IMR-90 (cell line): Measurements from ENCODE around the gene PDLIM5. TPM values are rescaled to one million over a fixed set of nuclear protein-coding genes. Genes with fewer than 3 reads are reported as not detected.

Experiments
- ATAC-seq: fragments of 200-7000 bp; cut with Tn5 transposase; 2 replicates; pipeline ENCODE4 v1.9.1; 2020; ENCODE audit warnings: low read depth, mild to moderate bottlenecking, moderate library complexity
- BruUV-seq: library from RNA; stranded (reverse); fragments of 400-500 nt; replicated peaks from 2 replicates; lab custom pipeline; 2021; lab: Mats Ljungman, UMichigan
- CTCF ChIA-PET: fragments of 300-600 bp; formaldehyde crosslinking; extraction: SDS; loops from one replicate; lab custom pipeline; 2021; ENCODE audit warnings: antibody characterized with exemption; lab: Yijun Ruan, JAX
- POLR2A ChIA-PET: fragments of 300-600 bp; sonication (Branson Sonifier 250); formaldehyde crosslinking; loops from one replicate; lab custom pipeline; 2022; ENCODE audit warnings: antibody characterized with exemption; ENCODE audit not compliant: unreplicated experiment; lab: Charles Lee
- DNase-seq: peaks from one replicate; pipeline ENCODE4 v3.0.0; 2013
- H2AFZ ChIP-seq: replicated peaks from 2 replicates; pipeline ENCODE3; 2013; ENCODE audit warnings: low read length, mild to moderate bottlenecking; ENCODE audit not compliant: poor library complexity
- H2AK5ac ChIP-seq: 2 replicates; pipeline ENCODE4 v1.6.1; 2013; ENCODE audit warnings: low read depth, low read length, inconsistent platforms
- H2AK9ac ChIP-seq: replicated peaks from 2 replicates; pipeline ENCODE3; 2013; ENCODE audit warnings: mild to moderate bottlenecking, low read depth, low read length, moderate library complexity; ENCODE audit not compliant: poor library complexity
- H2BK120ac ChIP-seq: 2 replicates; pipeline ENCODE4 v1.6.1; 2013; ENCODE audit warnings: low read depth, low read length, inconsistent platforms
- H2BK15ac ChIP-seq: 3 replicates; pipeline ENCODE4 v1.6.1; 2013; ENCODE audit warnings: low read depth, low read length, inconsistent platforms
- H2BK20ac ChIP-seq: 2 replicates; pipeline ENCODE4 v1.6.1; 2013; ENCODE audit warnings: low read depth, mild to moderate bottlenecking, inconsistent platforms, low read length, moderate library complexity
- H2BK5ac ChIP-seq: 2 replicates; pipeline ENCODE4 v1.6.1; 2013; ENCODE audit warnings: mild to moderate bottlenecking, low read depth, low read length, inconsistent platforms; ENCODE audit not compliant: poor library complexity, severe bottlenecking
- H3K14ac ChIP-seq: replicated peaks from 2 replicates; pipeline ENCODE4 v1.6.1; 2013; ENCODE audit warnings: low read depth, low read length, inconsistent platforms
- H3K18ac ChIP-seq: 2 replicates; pipeline ENCODE4 v1.6.1; 2013; ENCODE audit warnings: low read depth, low read length, control low read depth
- H3K23ac ChIP-seq: 2 replicates; pipeline ENCODE4 v1.6.1; 2013; ENCODE audit warnings: low read depth, low read length, inconsistent platforms
- H3K27ac ChIP-seq: 2 replicates; pipeline ENCODE4 v1.5.1; 2013; ENCODE audit warnings: mild to moderate bottlenecking, control low read depth, low read length; ENCODE audit not compliant: insufficient read depth
- H3K27me3 ChIP-seq: 2 replicates; pipeline ENCODE4 v1.6.1; 2013; ENCODE audit warnings: low read length; ENCODE audit not compliant: control insufficient read depth, insufficient read depth
- H3K36me3 ChIP-seq: 2 replicates; pipeline ENCODE4 v1.6.1; 2013; ENCODE audit warnings: low read length, mixed read lengths; ENCODE audit not compliant: control insufficient read depth, insufficient read depth
- H3K4ac ChIP-seq: 2 replicates; pipeline ENCODE4 v1.6.1; 2013; ENCODE audit warnings: low read depth, low read length, inconsistent platforms
- H3K4me1 ChIP-seq: 2 replicates; pipeline ENCODE4 v1.6.1; 2013; ENCODE audit warnings: low read length, mixed read lengths; ENCODE audit not compliant: control insufficient read depth, insufficient read depth
- H3K4me2 ChIP-seq: 2 replicates; pipeline ENCODE4 v1.6.1; 2013; ENCODE audit warnings: low read depth, mild to moderate bottlenecking, control low read depth, low read length, moderate library complexity
- H3K4me3 ChIP-seq: 2 replicates; pipeline ENCODE4 v1.5.1; 2013; ENCODE audit warnings: low read depth, mild to moderate bottlenecking, control low read depth, low read length, moderate library complexity; ENCODE audit not compliant: insufficient read depth
- H3K56ac ChIP-seq: 2 replicates; pipeline ENCODE4 v1.6.1; 2013; ENCODE audit warnings: low read length, inconsistent platforms; ENCODE audit not compliant: insufficient read depth; ENCODE audit errors: extremely low read depth
- H3K79me1 ChIP-seq, 2 experiments: 2 replicates each; pipeline ENCODE4 v1.6.1; 2013; ENCODE audit warnings: low read length in 2 of 2, inconsistent platforms in 1 of 2, low read depth in 1 of 2
- H3K9ac ChIP-seq: 2 replicates; pipeline ENCODE4 v1.6.1; 2013; ENCODE audit warnings: low read depth, low read length, control low read depth
- H3K9me1 ChIP-seq: 2 replicates; pipeline ENCODE4 v1.6.1; 2013; ENCODE audit warnings: low read length, inconsistent platforms; ENCODE audit not compliant: insufficient read depth
- H3K9me3 ChIP-seq: 2 replicates; pipeline ENCODE4 v1.6.1; 2013; ENCODE audit warnings: low read length; ENCODE audit not compliant: control insufficient read depth, insufficient read depth
- H4K20me1 ChIP-seq: 2 replicates; pipeline ENCODE4 v1.6.1; 2013; ENCODE audit warnings: low read length, inconsistent platforms; ENCODE audit not compliant: insufficient read depth
- H4K5ac ChIP-seq: 2 replicates; pipeline ENCODE4 v1.6.1; 2013; ENCODE audit warnings: mild to moderate bottlenecking, low read depth, low read length, control low read depth
- H4K8ac ChIP-seq, 2 experiments: 2 replicates each; pipeline ENCODE4 v1.6.1; 2013; ENCODE audit warnings: low read depth in 2 of 2, low read length in 2 of 2, control low read depth in 1 of 2, inconsistent platforms in 1 of 2
- H4K91ac ChIP-seq: 2 replicates; pipeline ENCODE4 v1.6.1; 2013; ENCODE audit warnings: low read depth, low read length, inconsistent platforms; ENCODE audit not compliant: insufficient read depth
- BHLHE40 ChIP-seq: fragments of 150-350 bp; IDR thresholded peaks from 2 replicates; pipeline ENCODE4 v1.6.1; 2016; ENCODE audit warnings: mild to moderate bottlenecking, low read depth, low read length
- CEBPB ChIP-seq: IDR thresholded peaks from 2 replicates; pipeline ENCODE4 v1.6.1; 2012; ENCODE audit warnings: low read depth, low read length, improper control_type of control experiment
- CHD1 ChIP-seq: IDR thresholded peaks from 2 replicates; pipeline ENCODE4 v1.6.1; 2012; ENCODE audit warnings: low read depth, low read length, improper control_type of control experiment
- FOS ChIP-seq: fragments of 150-350 bp; IDR thresholded peaks from 2 replicates; pipeline ENCODE4 v1.6.1; 2016; ENCODE audit warnings: low read depth, low read length
- MAFK ChIP-seq: IDR thresholded peaks from 2 replicates; pipeline ENCODE4 v1.6.1; 2012; ENCODE audit warnings: low read depth, low read length, improper control_type of control experiment
- MAZ ChIP-seq: IDR thresholded peaks from 2 replicates; pipeline ENCODE4 v1.6.1; 2012; ENCODE audit warnings: low read depth, mild to moderate bottlenecking, low read length, improper control_type of control experiment, moderate library complexity, borderline replicate concordance
- MXI1 ChIP-seq: IDR thresholded peaks from 2 replicates; pipeline ENCODE4 v1.6.1; 2012; ENCODE audit warnings: low read depth, mild to moderate bottlenecking, low read length, moderate library complexity, borderline replicate concordance
- NFE2L2 ChIP-seq: fragments of 150-350 bp; IDR thresholded peaks from 2 replicates; pipeline ENCODE4 v1.6.1; 2016; ENCODE audit warnings: low read depth, mild to moderate bottlenecking, low read length
- POLR2A ChIP-seq: IDR thresholded peaks from 2 replicates; pipeline ENCODE4 v1.6.1; 2012; ENCODE audit warnings: mild to moderate bottlenecking, low read depth, low read length
- RAD21 ChIP-seq: IDR thresholded peaks from 2 replicates; pipeline ENCODE4 v1.6.1; 2012; ENCODE audit warnings: low read length, improper control_type of control experiment
- RCOR1 ChIP-seq: IDR thresholded peaks from 2 replicates; pipeline ENCODE4 v1.6.1; 2012; ENCODE audit warnings: mild to moderate bottlenecking, low read length, improper control_type of control experiment; ENCODE audit not compliant: insufficient replicate concordance
- RFX5 ChIP-seq: IDR thresholded peaks from 2 replicates; pipeline ENCODE4 v1.8.0; 2012; ENCODE audit warnings: low read depth, mild to moderate bottlenecking, low read length, moderate library complexity
- SMC3 ChIP-seq: fragments of 150-350 bp; IDR thresholded peaks from 2 replicates; pipeline ENCODE4 v1.6.1; 2016; ENCODE audit warnings: low read depth, mild to moderate bottlenecking, antibody characterized with exemption, low read length, moderate library complexity
- WGBS, 2 experiments: methylation state at CpG; one replicate each; pipeline versions ENCODE4 v1.1.5 to v1.1.7; 2013; ENCODE audit warnings: missing lambda C conversion rate in 2 of 2; ENCODE audit not compliant: insufficient read length in 1 of 2; ENCODE audit errors: extremely low coverage in 2 of 2; 5-methylcytosine and 5-hydroxymethylcytosine counted together
- dilution Hi-C: fragments of 300-500 bp; cut with HindIII; formaldehyde crosslinking; loops from one replicate; pipeline ENCODE4 v1.14.3; 2018; ENCODE audit warnings: low sequenced_read_pairs; ENCODE audit not compliant: unreplicated experiment
- in situ Hi-C: fragments of 300-500 bp; cut with MboI; formaldehyde crosslinking; loops from 3 replicates; pipeline ENCODE4 v1.14.3; 2019; ENCODE audit warnings: low sequenced_read_pairs, inconsistent platforms, mixed read lengths
- intact Hi-C: fragments of 100-400 bp; cut with micrococcal nuclease; formaldehyde crosslinking; loops from 2 replicates; pipeline ENCODE4 v1.10.0; 2022
- polyA plus RNA-seq, 3 experiments: library from polyadenylated mRNA; depleted of rRNA; stranded (reverse); fragments of >200 nt; gene quantifications; 2 replicates each; pipeline ENCODE4 v1.2.3, GENCODE V29; 2012; ENCODE audit warnings: low replicate concordance in 1 of 3
- total RNA-seq: library from RNA; depleted of rRNA; stranded (reverse); fragments of >200 nt; gene quantifications from 2 replicates; pipeline ENCODE4 v1.2.3, GENCODE V29; 2012
- TF ChIP-seq, protein P1 (sequence below): fragments of 150-350 bp; IDR thresholded peaks from 2 replicates; pipeline ENCODE4 v1.6.1; 2016; ENCODE audit warnings: low read depth, mild to moderate bottlenecking, low read length, moderate library complexity, borderline replicate concordance
- TF ChIP-seq, protein P2 (sequence below): conservative IDR thresholded peaks from 2 replicates; pipeline ENCODE4 v1.5.1; 2012; ENCODE audit warnings: mild to moderate bottlenecking, low read depth, low read length, improper control_type of control experiment
- TF ChIP-seq, protein P3 (sequence below): fragments of 150-350 bp; IDR thresholded peaks from 2 replicates; pipeline ENCODE4 v1.6.1; 2017; ENCODE audit warnings: mild to moderate bottlenecking, antibody characterized with exemption, low read length, low read depth

PDLIM5 gene
- total and polyA plus RNA-seq, 2 of the 4 experiments (the other 2 are of a cell fraction), result 96.5 to 188 TPM

DNA sequence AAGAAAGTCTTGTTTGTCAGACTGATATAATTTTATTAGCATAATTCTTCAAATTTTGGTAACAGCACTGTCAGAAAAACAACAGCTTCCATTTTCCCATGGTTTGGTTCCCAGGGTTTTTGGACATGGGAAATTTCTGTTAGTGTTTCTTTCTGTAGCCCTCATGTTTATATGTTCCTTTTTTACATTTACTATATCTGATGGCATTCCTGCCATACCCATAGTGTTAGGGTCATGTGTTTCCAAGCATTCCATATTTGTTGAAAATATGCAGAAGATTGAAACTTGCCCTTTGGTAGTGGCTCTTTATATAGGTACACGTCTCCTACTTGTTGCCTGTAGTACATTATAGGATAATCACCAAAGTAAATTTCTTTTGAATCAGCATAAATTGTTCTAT lies 65.8 kb downstream of the PDLIM5 start:
- no peak overlapping the region for H2BK15ac ChIP-seq
- no CpG with 5 or more reads among the region's 1 CpG for WGBS, 2 experiments
- H2AK5ac ChIP-seq, result no peak overlapping the region
- no peaks in the 10 kb centered on the region for H3K9me3 ChIP-seq
- H3K36me3 ChIP-seq, result no peaks in the 10 kb centered on the region; the same call in 1 of the 2 replicates
- no peak overlapping the region for H2BK20ac ChIP-seq
- no peak overlapping the region for H2AK9ac ChIP-seq
- no peak overlapping the region; the same call in 1 of the 2 replicates for H3K23ac ChIP-seq
- no peak overlapping the region; the same call in 1 of the 2 replicates for H3K4me2 ChIP-seq
- no peak overlapping the region for H3K9ac ChIP-seq
- no peak overlapping the region for H4K5ac ChIP-seq
- H4K91ac ChIP-seq, result no peak overlapping the region
- H3K4me1 ChIP-seq, result peaks cover 14% of the 10 kb centered on the region
- ATAC-seq (no peak), DNase-seq (no peak)
- no peaks in the 10 kb centered on the region for H3K27me3 ChIP-seq
- peak overlapping the region; percentile 99 for H2BK5ac ChIP-seq
- H3K18ac ChIP-seq, result no peak overlapping the region
- peak overlapping the region; percentile 58; the same call in 1 of the 2 replicates for H3K14ac ChIP-seq
- in situ Hi-C loops (no loop called here), intact Hi-C loops (loop anchor here (2.0 kb wide), 1 partner anchor 65 kb away; no protein-coding TSS in a partner anchor), dilution Hi-C loops (no loop called here)
- peaks cover 7% of the 10 kb centered on the region; the same call in 1 of the 2 replicates for H3K9me1 ChIP-seq
- H4K20me1 ChIP-seq, result no peaks in the 10 kb centered on the region
- peak overlapping the region; percentile 35 to 64; a peak in 2 of 4 replicates for H4K8ac ChIP-seq
- H3K4ac ChIP-seq, result peak overlapping the region; percentile 40; the same call in 1 of the 2 replicates
- no TSS peak for BruUV-seq
- no peak overlapping the region for H2BK120ac ChIP-seq
- no peak overlapping the region; the same call in 1 of the 2 replicates for H3K56ac ChIP-seq
- H3K79me1 ChIP-seq, result peaks cover 17 to 56% of the 10 kb centered on the region in 2 experiments
- ChIA-PET POLR2A (no interaction called here), CTCF (interaction anchor here (0.7 kb wide), 1 partner anchor 14 kb away, joined by 3 read pairs; no protein-coding TSS in a partner anchor)
- H3K4me3 ChIP-seq, result no peak overlapping the region
- no peak overlapping the region for H3K27ac ChIP-seq
- TF ChIP-seq RCOR1 (no peak), SMC3 (no peak), CEBPB (no peak), MXI1 (no peak), FOS (no peak), BHLHE40 (no peak), POLR2A (no peak), MAZ (no peak), CHD1 (no peak), RFX5 (no peak), MAFK (no peak), NFE2L2 (no peak), RAD21 (no peak)
- TF ChIP-seq, protein P1, sequence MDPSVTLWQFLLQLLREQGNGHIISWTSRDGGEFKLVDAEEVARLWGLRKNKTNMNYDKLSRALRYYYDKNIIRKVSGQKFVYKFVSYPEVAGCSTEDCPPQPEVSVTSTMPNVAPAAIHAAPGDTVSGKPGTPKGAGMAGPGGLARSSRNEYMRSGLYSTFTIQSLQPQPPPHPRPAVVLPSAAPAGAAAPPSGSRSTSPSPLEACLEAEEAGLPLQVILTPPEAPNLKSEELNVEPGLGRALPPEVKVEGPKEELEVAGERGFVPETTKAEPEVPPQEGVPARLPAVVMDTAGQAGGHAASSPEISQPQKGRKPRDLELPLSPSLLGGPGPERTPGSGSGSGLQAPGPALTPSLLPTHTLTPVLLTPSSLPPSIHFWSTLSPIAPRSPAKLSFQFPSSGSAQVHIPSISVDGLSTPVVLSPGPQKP, result no peak
- TF ChIP-seq, protein P2, sequence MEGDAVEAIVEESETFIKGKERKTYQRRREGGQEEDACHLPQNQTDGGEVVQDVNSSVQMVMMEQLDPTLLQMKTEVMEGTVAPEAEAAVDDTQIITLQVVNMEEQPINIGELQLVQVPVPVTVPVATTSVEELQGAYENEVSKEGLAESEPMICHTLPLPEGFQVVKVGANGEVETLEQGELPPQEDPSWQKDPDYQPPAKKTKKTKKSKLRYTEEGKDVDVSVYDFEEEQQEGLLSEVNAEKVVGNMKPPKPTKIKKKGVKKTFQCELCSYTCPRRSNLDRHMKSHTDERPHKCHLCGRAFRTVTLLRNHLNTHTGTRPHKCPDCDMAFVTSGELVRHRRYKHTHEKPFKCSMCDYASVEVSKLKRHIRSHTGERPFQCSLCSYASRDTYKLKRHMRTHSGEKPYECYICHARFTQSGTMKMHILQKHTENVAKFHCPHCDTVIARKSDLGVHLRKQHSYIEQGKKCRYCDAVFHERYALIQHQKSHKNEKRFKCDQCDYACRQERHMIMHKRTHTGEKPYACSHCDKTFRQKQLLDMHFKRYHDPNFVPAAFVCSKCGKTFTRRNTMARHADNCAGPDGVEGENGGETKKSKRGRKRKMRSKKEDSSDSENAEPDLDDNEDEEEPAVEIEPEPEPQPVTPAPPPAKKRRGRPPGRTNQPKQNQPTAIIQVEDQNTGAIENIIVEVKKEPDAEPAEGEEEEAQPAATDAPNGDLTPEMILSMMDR, result no peak
- TF ChIP-seq, protein P3, sequence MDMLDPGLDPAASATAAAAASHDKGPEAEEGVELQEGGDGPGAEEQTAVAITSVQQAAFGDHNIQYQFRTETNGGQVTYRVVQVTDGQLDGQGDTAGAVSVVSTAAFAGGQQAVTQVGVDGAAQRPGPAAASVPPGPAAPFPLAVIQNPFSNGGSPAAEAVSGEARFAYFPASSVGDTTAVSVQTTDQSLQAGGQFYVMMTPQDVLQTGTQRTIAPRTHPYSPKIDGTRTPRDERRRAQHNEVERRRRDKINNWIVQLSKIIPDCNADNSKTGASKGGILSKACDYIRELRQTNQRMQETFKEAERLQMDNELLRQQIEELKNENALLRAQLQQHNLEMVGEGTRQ, result no peak
- no peak overlapping the region for H2AFZ ChIP-seq
